ENCODE measurements around the gene HOXA2.

Gene HOXA2

DNA sequence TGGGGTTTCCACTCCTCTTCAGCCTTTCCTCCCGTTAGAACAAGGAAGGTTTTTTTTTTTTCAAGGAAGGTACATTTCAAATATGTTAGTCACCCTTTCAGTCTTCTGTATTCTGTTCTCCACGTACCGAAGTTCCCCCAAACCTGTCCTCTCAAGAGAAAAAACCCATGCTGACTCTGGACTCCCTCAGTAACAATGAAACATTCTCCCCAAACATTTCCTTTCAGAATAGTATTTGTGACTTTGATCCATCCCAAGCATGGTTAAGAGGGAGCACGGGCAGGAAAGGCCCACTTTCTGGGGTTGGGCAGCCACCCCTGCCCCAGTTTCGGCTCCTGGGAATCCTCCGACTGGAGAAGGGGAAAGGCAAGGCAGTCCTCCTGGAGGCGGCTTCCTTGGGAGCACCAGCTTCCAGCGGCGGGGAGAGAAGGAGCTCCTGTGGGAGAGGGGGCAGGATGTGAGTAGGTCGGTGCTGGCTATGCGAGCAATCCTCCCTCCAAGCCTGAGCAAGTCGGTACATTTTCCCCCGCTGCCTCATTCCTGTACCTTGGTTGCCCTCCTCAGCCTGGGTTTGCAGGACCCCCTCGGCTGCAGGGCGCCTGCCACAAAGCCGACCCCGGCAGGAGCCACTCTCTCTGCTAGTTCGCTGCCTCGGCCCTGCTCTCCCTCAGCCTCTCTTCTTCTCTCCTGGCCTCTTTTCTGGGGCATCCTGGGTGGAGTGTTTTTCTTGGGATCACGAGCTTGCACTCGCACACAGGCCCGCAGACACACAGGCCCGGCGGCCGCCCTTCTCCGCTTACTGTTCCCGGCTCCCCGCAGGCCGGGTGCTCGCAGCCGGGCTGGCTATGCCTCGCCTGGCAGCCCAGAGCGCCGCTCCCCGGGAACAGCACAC is 4.6 kb downstream of the HOXA2 start:
- DNase-seq = no peak

DNA sequence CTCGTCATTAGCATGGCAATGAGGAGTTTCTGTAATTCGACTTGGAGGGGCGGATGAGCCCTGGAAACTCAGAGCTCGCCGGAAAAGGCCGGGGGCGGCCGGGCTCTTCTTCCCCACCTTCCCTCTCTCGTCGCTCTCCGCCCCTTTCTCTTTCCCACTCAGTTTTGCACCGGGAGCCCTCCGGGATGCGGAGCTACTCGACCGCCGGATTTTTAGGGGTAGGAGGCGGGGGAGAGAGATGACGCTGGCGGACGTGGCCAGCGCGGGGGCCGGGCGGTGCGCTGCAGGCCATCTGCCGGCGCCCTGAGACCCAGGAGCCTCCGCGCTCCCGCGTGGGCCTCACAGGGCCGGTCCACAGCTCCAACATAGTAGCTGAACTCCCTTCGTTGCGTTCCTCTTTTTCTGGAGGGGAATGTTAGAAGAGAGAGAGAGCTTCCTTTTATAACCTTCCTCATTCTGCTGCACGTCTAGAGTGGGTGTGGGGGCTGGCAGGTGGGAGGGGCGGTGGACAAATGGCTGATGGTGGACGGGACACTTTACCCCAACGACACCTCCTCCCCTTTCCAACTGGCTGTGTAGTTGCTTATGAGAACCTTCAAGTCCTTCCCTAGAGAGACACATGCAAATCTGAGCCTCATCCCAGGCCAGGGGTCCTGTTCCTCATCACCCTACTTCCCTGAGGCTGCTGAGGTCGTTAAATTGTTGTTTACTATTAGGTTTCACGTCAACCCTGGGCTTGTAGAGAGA is 5.5 kb downstream of the HOXA2 start:
- peak; percentile 8 for DNase-seq

DNA sequence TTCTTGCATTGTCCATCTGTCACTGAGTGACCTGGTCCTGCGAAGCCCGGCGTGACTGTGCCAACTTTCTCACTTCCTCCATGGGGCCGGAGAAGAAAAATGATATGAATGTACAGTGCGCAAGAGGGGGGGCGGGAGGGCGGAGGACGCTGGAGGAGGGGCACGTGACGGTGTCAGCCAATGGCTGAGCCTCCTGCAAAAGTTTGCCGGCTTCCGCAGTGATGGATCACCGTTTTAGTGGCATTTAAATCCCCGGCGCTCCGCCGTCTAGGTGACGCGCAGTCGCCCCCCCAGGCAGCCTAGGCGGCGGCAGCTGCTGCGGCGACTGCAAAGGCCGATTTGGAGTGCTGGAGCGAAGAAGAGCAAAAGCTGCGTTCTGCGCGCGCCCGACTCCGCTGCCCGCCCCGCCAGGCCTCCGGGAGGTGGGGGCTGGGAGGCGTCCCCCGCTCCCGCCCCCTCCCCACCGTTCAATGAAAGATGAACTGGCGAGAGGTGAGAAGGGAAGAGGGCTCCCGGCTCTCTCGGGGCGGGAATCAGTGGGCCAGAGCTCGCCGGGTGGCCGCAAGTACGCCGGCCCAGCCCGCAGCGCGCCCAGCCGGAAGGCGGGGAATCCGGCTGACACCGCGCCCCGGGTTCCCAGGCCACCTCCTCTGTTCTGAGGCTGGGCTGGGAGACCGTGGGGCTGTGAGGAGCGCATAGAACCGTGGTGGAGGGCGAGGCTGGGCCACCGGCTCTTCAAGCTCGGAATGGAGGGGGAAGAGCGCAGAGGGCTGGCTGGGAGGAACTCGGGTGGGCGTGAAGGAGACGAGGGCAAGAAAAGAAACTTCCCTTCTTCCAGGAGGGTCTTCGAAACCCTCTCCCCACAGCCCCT is 6.4 kb downstream of the HOXA2 start, which contains the start of gene HOXA1:
Gene HOXA1, minus strand, starts transcription at position 104 of the 871 bp plus-strand sequence. Its CDS starts 88 bp downstream, at position 16.
- DNase-seq = peak; percentile 90

DNA sequence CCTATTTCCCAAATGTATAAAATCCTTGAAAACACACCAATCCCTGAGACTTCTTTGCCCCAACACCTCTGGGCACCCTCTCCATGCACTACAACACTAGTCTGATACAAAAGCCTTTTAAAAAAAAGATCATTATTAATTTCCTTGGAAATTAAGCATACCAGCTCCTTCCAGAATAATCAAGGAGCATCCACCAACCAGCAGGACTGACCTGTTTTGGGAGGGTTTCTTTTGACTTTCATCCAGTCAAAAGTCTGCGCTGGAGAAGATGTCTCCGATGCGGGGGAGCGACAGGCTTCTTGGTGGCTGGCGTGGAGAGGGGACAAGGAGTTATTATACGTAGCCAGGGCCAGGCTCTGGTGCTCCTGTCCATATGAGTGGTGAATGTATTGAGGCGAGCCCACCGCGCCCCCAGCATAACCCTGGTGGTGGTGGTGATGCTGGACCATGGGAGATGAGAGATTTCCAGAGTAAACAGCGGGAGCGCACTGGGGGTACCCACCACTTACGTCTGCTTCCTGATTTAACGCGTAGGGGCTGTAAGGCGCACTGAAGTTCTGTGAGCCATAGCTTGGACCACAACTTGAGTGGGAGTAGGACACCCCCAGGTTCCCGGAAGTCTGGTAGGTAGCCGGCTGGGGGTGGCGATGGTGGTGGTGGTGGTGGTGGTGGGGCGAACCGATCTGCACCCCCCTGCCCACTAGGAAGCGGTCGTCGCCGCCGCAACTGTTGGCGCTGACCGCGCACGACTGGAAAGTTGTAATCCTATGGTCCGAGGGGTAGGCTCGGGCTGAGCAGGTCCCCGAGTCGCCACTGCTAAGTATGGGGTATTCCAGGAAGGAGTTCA is 7.2 kb downstream of the HOXA2 start:
- DNase-seq = no peak

DNA sequence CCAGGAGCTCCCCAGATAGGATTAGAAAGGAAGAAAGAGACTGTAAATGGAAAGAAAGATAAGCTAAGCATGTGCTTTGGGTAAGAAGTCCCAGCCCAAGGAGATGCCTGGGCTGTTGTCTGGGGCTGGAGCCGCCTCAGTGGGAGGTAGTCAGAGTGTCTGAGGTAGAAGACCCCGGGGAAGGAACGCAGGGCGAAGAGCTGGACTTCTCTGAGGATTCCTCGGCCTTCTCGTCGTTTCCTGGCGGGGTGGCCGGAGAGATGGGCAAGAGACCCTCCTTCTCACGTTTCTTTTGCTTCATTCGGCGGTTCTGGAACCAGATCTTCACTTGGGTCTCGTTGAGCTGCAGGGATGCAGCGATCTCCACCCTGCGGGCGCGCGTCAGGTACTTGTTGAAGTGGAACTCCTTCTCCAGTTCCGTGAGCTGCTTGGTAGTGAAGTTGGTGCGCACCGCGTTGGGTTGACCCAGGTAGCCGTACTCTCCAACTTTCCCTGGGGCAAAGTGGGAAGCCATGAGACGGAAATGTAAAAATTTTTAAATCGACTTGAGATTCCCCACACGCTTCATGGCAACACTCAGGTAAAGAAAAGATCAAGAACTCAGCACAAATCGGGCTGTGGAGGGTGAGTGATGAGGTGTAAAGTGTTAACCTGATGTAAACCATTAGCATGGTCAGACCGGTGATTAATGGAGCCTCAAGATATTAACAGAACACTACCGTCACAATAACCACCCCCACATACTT is 8.0 kb downstream of the HOXA2 start:
- DNase-seq = no peak

DNA sequence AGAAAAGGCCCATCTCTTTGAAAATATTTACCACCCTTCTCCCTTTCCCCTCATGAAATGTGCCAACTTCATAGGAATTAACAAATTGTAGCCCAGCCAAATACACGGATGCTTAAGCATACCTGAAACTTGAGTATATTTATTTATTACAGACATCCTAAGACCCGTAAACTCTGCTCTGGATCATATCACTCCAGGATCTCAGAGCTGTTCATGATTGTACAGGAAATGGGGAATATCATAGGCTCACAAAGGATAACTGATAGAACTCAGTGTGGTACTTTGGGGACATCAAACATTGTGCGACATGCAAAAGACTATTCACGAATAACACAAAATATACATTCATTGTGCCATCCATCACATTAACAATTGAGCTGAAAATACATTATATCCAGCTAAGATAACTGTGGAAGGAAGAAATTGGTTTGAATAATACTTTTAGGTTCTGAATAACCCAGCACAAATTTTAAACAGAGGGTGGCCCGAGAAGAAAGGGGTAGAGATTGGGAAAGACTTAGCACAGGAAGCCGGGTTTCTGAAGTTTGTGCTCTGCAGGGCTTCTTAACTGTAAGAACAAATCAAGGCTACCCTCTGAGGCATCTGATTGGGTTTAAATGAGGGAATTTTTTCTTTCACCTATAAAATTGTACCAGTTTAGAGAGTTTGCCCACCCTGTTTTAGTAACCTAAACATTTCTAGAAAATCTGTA is 9.1 kb downstream of the HOXA2 start:
- DNase-seq = no peak

DNA sequence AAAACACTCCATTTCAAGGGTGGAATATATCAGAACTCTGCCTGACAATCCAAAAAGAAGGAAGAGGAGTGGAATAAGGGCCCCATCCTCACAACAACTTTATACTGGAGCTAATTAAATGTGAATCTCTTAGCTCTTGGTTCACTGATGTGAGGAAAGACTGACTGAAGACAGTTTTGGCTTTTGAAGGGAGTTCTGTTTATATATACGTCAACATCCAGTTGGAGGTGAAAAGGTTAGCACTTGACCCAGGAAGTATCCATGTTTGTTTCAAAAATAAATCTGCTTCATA is 9.7 kb downstream of the HOXA2 start:
- DNase-seq = no peak

DNA sequence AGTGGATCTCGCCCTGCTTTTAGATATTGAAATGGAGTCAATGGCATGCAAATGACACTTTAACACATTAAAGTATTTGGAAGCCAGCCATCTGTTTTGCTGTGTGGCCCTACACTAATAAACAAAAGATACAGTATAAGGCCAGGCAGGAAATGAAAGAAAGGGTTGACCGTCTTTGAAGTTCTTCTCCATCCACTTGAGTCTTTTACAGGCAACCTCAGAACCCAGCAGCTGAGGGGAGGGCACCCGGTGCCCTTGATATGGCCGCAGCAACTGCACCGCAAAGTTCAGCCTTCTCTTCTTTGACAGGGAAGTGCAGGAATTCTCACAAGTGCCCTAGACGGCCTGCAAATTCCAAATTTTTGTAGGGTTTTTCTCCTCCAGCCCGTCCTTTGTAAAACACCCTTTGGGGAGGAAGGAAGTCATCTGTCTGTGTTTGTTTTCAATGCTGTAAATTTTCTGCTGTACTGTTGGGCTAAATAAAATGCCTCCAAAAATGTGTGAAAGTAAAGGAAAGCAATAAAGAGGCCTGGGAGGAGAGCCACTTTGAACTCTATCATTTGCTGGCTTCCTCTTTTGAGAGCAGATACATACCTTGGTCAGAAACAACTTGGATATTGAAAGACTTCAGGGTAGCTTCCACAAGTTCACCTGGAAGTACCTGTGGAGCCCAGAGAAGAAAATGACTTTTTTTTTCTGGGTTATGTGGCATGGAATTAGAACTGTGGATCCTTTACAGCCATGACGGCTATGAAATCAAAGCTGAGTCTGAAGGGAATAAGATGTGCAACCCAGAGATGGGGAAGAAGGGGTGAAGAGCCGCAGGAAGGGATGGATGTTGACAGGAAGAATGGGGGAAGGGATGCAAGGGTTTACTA is 10.3 kb downstream of the HOXA2 start:
- DNase-seq = no peak

DNA sequence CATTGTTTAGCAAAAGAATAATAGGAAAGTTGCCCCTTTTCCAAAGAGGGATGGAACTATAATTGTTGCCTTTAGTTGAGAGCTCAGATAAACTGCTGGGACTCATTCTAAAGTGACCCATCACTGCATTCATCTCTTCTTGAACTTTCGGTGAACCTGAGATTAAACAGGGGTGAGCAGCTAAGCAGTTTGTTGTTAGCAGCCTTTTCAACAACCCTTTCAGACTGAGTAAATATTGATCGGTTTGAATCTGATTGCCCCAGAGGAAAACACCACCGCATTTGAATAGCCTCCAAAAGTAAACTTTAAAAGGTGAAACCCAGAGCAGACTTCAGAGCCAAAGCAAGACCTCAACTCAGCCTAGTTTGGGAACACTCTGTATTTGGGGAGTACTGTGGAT is 11.4 kb downstream of the HOXA2 start:
- peak; percentile 3 for DNase-seq

DNA sequence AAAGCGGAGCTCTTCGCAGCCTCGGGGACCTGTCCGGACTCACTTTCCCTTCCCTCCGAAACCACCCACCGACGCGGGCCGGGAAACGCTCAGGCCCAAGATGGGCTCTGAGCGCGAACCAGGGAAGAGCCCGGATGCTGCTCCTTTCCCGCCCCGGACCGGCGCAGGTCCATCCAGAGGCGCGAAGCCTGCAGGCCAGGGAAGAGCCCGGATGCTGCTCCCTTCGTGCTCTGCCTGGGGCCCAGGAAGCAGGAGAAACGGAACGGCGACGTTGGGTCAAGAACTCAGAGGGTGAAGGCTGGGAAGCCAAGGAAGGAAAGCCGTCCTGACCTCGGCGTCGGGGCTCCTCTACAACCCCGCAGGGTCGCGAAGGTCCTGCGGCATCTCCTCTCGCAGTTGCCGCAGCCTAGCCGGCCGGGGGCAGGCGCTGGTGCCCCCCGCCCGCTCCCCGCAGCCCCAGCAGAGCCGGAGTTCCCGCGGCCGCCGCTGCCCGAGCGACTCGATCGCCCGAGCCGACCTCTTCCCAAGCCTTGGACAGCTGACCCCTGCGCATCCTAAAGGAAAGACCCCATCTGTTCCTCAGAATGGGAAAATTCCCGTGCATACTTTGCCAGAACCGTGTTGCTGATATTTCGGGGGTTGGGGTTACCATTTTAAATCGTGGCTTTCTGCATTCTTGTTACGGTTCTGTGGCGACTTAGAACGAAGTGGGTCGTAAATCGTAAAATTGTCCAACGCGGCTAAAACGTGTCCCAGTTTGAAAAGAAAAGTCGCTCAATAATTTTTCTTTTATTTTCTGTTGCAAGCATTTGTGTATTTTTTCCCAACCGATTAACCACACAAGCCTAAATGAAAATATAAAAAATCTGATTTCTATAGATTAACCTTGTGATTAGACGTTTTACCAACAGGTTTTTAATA is 14.2 kb downstream of the HOXA2 start:
- DNase-seq = no peak

DNA sequence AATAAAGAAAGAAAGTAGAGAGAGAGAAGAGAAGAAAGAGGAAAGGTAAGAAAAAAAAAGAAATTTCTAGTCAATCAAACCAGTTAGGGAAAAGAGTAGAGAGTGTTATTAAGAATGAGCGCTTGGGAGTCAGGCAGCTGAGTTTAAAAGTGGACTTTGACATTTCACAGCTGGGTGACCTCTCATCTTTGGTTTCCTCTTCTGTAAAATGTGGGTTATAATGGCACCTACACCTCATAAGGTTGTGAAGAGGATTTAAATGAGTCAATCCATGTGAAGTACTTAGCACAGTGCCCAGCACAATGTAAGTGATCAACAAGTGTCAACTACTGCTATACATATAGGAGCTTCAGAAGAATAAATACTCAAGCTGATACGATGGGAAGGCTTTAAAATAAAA is 18.8 kb downstream of the HOXA2 start:
- no peak for DNase-seq

DNA sequence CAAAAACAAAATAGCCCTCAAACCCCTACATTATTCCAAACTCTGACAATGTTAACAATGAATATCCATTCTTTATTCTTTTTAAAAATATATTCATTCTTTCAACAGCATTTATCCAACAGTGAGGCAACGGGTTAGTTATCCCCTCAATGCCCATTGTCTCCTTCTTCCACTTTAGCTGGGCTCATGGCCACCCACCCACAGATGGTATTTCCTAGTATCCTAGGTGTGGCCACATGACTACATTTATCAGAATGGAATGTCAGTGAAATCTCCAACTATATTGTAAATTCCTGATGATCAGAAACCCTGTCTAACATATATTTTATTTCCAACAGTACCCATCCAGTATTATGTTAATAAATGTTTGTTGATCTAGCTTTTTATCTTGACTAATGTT is 20.3 kb downstream of the HOXA2 start:
- DNase-seq = no peak

DNA sequence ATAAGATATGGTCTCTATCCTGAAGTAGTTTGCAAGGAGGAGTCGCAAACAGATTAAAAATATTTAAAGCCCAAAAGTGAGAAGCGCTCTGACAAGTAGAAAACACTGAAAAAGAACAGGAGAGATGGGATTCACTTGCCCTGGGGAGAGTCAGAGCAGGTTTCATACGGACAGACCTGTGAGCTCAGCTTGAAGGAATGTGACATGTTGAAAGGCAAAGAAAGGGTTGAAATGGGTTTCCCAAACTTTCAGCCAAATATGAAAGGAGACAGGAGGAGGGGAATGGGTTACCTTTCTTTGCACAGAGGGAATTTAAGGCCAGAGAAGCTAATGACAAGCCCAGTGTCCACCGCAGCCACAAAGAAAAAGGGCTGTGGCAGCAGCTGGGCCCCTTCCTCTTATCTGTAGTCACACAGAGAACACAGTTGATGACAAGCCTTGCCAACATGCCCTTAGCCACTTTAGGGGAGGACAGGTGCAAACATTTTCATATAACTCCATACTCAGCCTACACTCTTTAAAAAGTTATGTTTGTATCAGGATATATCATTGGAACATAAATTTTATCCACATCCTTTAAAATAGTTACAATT is 21.5 kb downstream of the HOXA2 start:
- DNase-seq = no peak

DNA sequence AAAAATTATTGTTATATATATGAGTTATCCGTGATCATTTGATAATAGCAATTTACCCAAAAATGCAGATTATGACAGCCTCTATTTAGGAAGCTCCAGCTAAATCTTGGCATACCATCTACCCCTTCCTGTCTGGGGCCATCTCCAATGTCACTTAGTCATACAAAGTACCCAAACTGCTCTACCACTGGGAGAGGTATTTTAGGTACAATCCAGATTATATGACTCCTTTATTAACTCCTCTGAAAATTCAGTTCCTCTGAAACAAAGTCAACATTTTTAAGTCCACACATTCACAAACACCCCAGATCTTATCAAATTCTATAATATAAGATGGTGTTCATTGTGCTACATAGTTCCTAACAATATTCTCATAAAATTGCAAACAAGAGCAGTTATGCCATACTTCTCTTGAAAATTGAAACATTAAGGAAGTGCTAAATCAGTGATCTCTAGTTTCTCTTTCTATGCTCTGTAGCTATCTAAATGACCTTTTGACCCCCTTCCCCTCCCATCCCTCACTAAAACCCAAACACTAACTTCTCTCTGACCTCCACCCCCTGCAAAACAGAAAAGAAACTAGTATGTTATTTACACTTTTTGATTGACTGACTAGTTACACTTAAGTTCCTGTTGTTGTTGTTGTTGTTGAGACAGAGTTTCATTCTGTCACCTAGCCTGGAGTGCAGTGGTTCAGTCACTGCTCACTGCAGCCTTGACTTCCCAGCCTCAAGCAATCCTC is 23.1 kb downstream of the HOXA2 start:
- no peak for DNase-seq

DNA sequence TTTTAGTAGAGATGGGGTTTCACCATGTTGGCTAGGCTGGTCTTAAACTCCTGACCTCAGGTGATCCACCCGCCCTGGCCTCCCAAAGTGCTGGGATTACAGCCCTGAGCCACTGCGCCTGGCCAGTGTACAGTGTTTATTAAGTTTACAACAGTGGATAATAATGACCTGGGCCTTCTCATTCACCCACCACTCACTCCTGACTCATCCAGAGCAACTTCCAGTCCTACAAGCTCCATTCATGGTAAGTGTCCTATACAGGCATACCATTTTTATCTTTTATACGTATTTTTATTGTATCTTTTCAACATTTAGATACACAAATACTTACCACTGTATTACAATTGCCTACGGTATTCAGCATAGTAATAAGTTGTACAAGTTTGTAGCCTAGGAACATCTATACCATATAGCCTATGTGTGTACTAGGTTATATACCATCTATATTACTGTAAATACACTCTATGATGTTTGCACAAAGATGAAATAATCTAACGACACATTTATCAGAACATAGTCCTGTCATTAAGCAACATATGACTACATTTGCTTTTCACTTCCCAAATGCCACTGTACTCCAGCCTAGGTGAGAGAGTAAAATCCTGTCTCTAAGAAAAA is 23.8 kb downstream of the HOXA2 start:
- DNase-seq = no peak

DNA sequence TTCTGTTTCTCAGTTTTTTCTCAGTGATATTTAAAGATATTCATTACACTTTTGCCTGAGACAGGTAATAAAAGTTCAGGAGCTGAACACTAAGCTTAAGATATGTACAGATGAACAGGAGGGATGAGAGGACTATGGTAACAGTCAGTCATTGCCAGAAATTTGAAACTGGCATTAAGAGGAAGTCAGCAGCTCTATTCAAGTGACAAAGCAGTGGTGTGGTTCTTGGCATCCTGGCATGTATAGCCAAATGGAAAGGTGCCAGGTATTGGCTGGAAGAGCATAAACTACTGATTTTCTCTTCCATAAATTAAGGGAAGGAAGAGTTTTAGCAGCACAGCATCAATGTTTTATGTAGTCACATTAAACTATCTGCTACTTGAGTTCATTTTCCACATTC is 29.4 kb downstream of the HOXA2 start:
- no peak for DNase-seq

All from NCI-H774 (cell line).